Aorta (tissue), 5 donors: Measurements from ENCODE around the gene PADI6. TPM values are rescaled to one million over a fixed set of nuclear protein-coding genes. Genes with fewer than 3 reads are reported as not detected.
"Not testable (repeated sequence)": the region's sequence is repeated elsewhere in the genome, so short reads cannot be mapped to it uniquely, and the experiment has no call there.

ENCODE experiments used
- ATAC-seq: fragments of 200-7000 bp; cut with Tn5 transposase; one replicate; pipeline ENCODE4 v1.9.1; 2022; ENCODE audit warnings: moderate library complexity; ENCODE audit not compliant: low FRiP score
- DNase-seq, 2 donors: peaks; one replicate each; pipeline ENCODE4 v3.0.0-alpha.2; 2020
- H3K27ac ChIP-seq, 2 donors: one replicate each; pipeline ENCODE4 v1.5.1; 2013; ENCODE audit warnings: low read length in 2 of 2, mild to moderate bottlenecking in 2 of 2, moderate library complexity in 2 of 2, control low read depth in 1 of 2, inconsistent platforms in 1 of 2, low read depth in 1 of 2
- H3K27me3 ChIP-seq, 2 donors: one replicate each; pipeline ENCODE4 v1.6.1; 2013; ENCODE audit warnings: control low read depth in 1 of 2, low read length in 1 of 2, mild to moderate bottlenecking in 1 of 2, moderate library complexity in 1 of 2; ENCODE audit not compliant: insufficient read depth in 2 of 2, control insufficient read depth in 1 of 2
- H3K36me3 ChIP-seq, 2 donors: one replicate each; pipeline ENCODE4 v1.6.1; 2013; ENCODE audit warnings: control low read depth in 1 of 2, low read length in 1 of 2, mild to moderate bottlenecking in 1 of 2; ENCODE audit not compliant: insufficient read depth in 2 of 2, control insufficient read depth in 1 of 2
- H3K4me1 ChIP-seq, 2 donors: one replicate each; pipeline ENCODE4 v1.6.1; 2013; ENCODE audit warnings: low read length in 2 of 2, control low read depth in 1 of 2, mild to moderate bottlenecking in 1 of 2, moderate library complexity in 1 of 2; ENCODE audit not compliant: insufficient read depth in 2 of 2, control insufficient read depth in 1 of 2
- H3K4me3 ChIP-seq, 2 donors: one replicate each; pipeline ENCODE4 v1.5.1; 2013; ENCODE audit warnings: low read length in 2 of 2, control low read depth in 1 of 2, mild to moderate bottlenecking in 1 of 2
- H3K9me3 ChIP-seq: one replicate; pipeline ENCODE4 v1.6.1; 2013; ENCODE audit warnings: mild to moderate bottlenecking, low read length; ENCODE audit not compliant: control insufficient read depth
- WGBS, 2 donors: extraction: QIAGEN DNeasy Blood & Tissue Kit; methylation state at CpG; one replicate each; pipeline ENCODE4 v1.1.7; 2013; 5-methylcytosine and 5-hydroxymethylcytosine counted together
- intact Hi-C, 2 donors: fragments of 100-400 bp; cut with DNase I; formaldehyde crosslinking; loops; one replicate each; pipeline versions ENCODE4 v1.14.2 to v1.15.0; 2022
- polyA plus RNA-seq, 2 donors: library from polyadenylated mRNA; stranded (reverse); fragments of 200-250 nt; gene quantifications; one replicate each; pipeline ENCODE4 v1.2.3, GENCODE V29; 2013
- total RNA-seq, 2 donors: library from RNA; stranded (reverse); fragmentation: NEBNext Ultra II Directional; extraction: Animal tissue kit (Norgen Biotek cat#: 25700); gene quantifications; one replicate each; pipeline ENCODE4 v1.2.1, GENCODE V29; 2021
- donor health status: healthy with polysubstance abuse.
- donor health status: Bipolar disorder and iron deficiency.
- donor health status: DM: no; HTN: no; CAD: no.
- donor health status: DM: no; HTN: no; CAD: no.
- donor health status: DM: yes; HTN: yes; CAD: no.

The PADI6 gene
- total and polyA plus RNA-seq, 4 donors: not detected

- H3K36me3 ChIP-seq: no peaks in the 10 kb centered on the region
- H3K27ac ChIP-seq: no peak overlapping the region
- H3K9me3 ChIP-seq: no peaks in the 10 kb centered on the region
- no peaks in the 10 kb centered on the region for H3K27me3 ChIP-seq
- no peaks in the 10 kb centered on the region for H3K4me1 ChIP-seq
- ATAC-seq (no peak), DNase-seq (no peak)
- intact Hi-C loops: loop anchor here (5.0 to 10.0 kb wide), 2 partner anchors 278 to 280 kb away; no protein-coding TSS in a partner anchor
- 73 to 80% methylated on average over 6 of the region's 6 CpGs for WGBS, 2 donors
- no peak overlapping the region for H3K4me3 ChIP-seq
These were observed 32.8 kb downstream of the PADI6 start for GRCh38 chr1:17404820-17405219.

- WGBS, 2 donors: 45% methylated on average over 15 of the region's 15 CpGs
- Histone ChIP-seq H3K4me3 (no peak overlapping the region), H3K4me1 (no peaks in the 10 kb centered on the region), H3K36me3 (no peaks in the 10 kb centered on the region), H3K9me3 (no peaks in the 10 kb centered on the region), H3K27me3 (no peaks in the 10 kb centered on the region), H3K27ac (no peak overlapping the region)
- DNase-seq: peak in 1 of 2 donors; percentile 65
- intact Hi-C loops: loop anchor here (5.0 to 10.0 kb wide), 2 partner anchors 279 to 281 kb away; no protein-coding TSS in a partner anchor
- peak; percentile 85 for ATAC-seq
These were observed 34.1 kb downstream of the PADI6 start for GRCh38 chr1:17405898-17406759.

- not testable (repeated sequence) for ATAC-seq, H3K9me3 ChIP-seq, H3K36me3 ChIP-seq, DNase-seq, H3K4me3 ChIP-seq, H3K27ac ChIP-seq, H3K4me1 ChIP-seq, H3K27me3 ChIP-seq
- intact Hi-C loops: loop anchor here (5.0 to 10.0 kb wide), 2 partner anchors 280 to 282 kb away; no protein-coding TSS in a partner anchor
- WGBS, 2 donors: 75 to 77% methylated on average over 16 of the region's 16 CpGs
These were observed 34.9 kb downstream of the PADI6 start for GRCh38 chr1:17406760-17407475.

GRCh38 chr1:17407786-17408514, 36.0 kb downstream of the PADI6 start:
- intact Hi-C loops: loop anchor here (5.0 to 10.0 kb wide), 2 partner anchors 281 to 283 kb away; no protein-coding TSS in a partner anchor
- 93 to 96% methylated on average over 29 to 30 of the region's 30 CpGs for WGBS, 2 donors
- DNase-seq, H3K27ac ChIP-seq, H3K4me1 ChIP-seq, H3K4me3 ChIP-seq, H3K27me3 ChIP-seq, H3K9me3 ChIP-seq, H3K36me3 ChIP-seq, ATAC-seq: not testable (repeated sequence)

- Histone ChIP-seq H3K4me3 (no peak overlapping the region), H3K4me1 (no peaks in the 10 kb centered on the region), H3K27me3 (no peaks in the 10 kb centered on the region), H3K9me3 (no peaks in the 10 kb centered on the region), H3K36me3 (peaks cover 0 to 9% of the 10 kb centered on the region in 2 donors), H3K27ac (no peak overlapping the region)
- ATAC-seq (no peak), DNase-seq (no peak)
- 86 to 88% methylated on average over 10 of the region's 10 CpGs for WGBS, 2 donors
- intact Hi-C loops: loop anchor here (5.0 to 10.0 kb wide), 2 partner anchors 282 to 285 kb away; no protein-coding TSS in a partner anchor
These were observed 37.4 kb downstream of the PADI6 start for GRCh38 chr1:17409391-17409811.

GRCh38 chr1:17412093-17412870, 40.3 kb downstream of the PADI6 start:
- Histone ChIP-seq H3K27me3 (no peaks in the 10 kb centered on the region), H3K9me3 (no peaks in the 10 kb centered on the region), H3K4me1 (no peaks in the 10 kb centered on the region), H3K36me3 (peaks cover 0 to 9% of the 10 kb centered on the region in 2 donors), H3K4me3 (no peak overlapping the region), H3K27ac (no peak overlapping the region)
- WGBS, 2 donors: 91 to 94% methylated on average over 16 of the region's 16 CpGs
- intact Hi-C loops: no loop called here
- DNase-seq: no peak
- ATAC-seq: no peak

- intact Hi-C loops: no loop called here
- ATAC-seq (no peak), DNase-seq (no peak)
- Histone ChIP-seq H3K9me3 (no peaks in the 10 kb centered on the region), H3K4me3 (no peak overlapping the region), H3K27me3 (no peaks in the 10 kb centered on the region), H3K36me3 (peaks cover 0 to 9% of the 10 kb centered on the region in 2 donors), H3K27ac (no peak overlapping the region), H3K4me1 (no peaks in the 10 kb centered on the region)
- 84 to 86% methylated on average over 2 of the region's 2 CpGs for WGBS, 2 donors
These were observed 42.0 kb downstream of the PADI6 start for GRCh38 chr1:17414022-17414421.

GRCh38 chr1:17416389-17416788, 44.4 kb downstream of the PADI6 start:
- ATAC-seq: no peak

More at GRCh38 chr1:17416389-17416788, 44.4 kb downstream of the PADI6 start:
- H3K9me3 ChIP-seq: no peaks in the 10 kb centered on the region
- WGBS, 2 donors: 94 to 96% methylated on average over 20 of the region's 20 CpGs
- DNase-seq: peak in 1 of 2 donors; percentile 59
- H3K36me3 ChIP-seq: peaks cover 0 to 9% of the 10 kb centered on the region in 2 donors
- no peak overlapping the region for H3K4me3 ChIP-seq
- H3K4me1 ChIP-seq: no peaks in the 10 kb centered on the region
- intact Hi-C loops: no loop called here
- no peak overlapping the region for H3K27ac ChIP-seq
- no peaks in the 10 kb centered on the region for H3K27me3 ChIP-seq
